ENCODE measurements around the gene PDE4B.
A peak's percentile ranks its signal among the peaks of the same experiment; 100 is the strongest.

The PDE4B gene

GRCh38 chr1:65792669-65793358 lies at the start of gene PDE4B:
TSS of gene PDE4B (plus strand) at chr1:65792895.
- DNase-seq (ENCODE audit: low spot score) = no peak

DNA sequence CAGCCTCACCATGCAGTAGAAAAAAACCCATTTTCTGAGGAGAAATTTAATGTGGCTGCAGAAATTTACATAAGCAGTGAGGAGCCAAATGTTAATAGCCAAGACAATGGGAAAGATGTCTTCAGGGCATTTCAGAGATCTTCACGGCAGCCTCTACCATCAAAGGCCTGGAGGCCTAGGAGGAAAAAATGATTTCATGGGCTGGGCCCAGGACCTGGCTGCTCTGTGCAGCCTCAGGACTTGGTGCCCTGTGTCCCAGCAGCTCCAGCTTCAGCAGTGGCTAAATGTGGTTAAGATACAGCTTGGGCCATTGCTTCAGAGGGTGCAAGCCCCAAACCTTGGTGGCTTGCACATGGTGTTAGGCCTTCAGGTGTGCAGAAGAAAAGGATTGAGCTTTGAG lies 48.0 kb upstream of the PDE4B start:
- DNase-seq (ENCODE audit: low spot score) = no peak

- no peak for DNase-seq (ENCODE audit: low spot score)
Measured at GRCh38 chr1:65751961-65752360, 40.7 kb upstream of the PDE4B start.

DNA sequence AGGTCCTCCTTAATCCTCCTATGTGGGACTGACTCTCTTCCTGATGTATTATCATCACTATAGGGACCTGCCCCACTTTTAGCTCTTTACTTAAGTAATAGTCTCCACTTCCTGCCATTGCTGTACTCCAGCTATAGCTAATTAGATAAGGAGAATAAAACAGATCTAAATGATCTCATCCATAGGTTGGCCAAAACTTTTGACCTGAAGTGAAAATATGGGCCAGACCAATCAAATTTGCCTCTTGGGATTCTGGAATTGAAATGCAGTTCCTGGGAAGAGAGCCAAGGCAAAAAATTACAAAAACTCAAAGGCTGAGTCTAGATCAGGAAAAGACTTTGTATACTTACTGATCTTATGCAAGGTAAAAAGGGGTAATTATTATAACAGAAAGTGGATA lies 36.1 kb upstream of the PDE4B start:
- DNase-seq (ENCODE audit: low spot score) = no peak

DNA sequence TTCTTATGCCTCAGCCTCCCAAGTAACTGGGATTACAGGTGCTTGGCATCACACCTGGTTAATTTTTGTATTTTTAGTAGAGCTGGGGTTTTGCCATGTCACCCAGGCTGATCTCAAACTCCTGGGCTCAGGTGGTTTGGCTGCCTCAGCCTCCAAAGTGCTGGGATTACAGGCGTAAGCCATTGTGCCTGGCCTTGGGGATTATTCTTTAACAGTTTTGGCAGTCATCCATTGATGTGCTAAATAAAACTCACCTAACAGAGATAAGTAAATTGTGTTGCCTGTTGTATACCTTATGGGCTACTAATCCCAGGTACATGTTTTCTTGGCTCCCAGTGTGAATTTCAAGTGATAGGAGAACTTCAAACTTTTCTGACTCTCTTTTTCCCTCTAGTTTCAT lies 35.2 kb upstream of the PDE4B start:
- DNase-seq (ENCODE audit: low spot score) = no peak

GRCh38 chr1:65758128-65758527 lies 34.6 kb upstream of the PDE4B start:
- DNase-seq (ENCODE audit: low spot score) = no peak

DNA sequence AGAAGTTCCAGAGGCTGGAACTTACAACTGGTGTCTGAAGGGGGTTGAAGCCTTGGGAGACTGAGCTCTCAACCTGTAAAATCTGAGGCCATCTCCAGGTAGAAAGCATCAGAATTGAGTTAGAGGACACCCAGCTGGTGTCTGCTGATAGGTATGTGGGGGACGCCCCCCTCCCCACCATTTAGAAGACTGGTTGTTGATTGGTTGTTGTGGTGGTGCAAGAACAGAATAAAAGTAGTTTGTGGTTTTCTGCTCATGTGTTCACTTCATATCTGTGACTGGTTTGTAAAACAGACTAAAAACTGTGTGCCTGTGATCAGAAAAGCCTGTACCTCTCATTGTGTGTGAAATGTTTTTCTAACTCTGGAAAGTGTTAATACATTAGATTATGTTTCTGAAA lies 33.2 kb upstream of the PDE4B start:
- DNase-seq (ENCODE audit: low spot score) = no peak

DNA sequence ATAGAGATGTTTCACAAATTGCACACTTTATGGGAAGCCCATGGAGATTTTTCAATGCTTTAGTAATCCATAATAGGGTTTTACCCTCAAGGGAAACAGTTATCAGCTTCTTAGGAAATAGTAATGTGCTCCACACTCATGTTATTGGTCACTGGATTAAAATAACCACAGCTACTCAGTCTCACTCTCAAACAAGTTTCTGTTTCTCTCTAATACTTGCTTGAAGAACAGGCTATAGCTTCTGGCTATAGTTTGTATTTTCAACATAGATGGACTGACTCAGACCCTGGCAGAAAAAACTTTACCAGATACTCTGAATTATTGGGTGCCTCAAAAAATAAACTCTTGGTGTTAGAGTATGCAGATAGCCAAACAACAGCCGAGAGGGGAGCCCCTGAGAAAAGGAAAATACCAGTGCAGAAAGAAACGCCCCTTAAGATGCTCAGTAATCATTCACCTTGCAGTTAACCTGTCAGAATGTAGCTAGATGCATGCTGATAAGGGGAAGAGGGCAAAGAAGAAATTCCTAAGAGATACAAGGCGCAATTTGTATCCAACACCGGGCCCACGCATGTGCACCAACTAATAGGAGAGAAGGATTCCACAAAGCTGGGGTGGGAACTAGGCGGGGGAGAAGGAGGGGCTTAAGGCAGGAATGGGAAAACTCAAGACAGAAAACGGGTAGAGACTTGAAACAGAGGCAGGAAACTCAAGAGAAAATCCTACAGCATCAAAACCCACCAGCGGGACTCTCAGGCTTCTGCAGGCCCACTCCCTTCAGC lies 30.4 kb upstream of the PDE4B start:
- DNase-seq (ENCODE audit: low spot score) = no peak

DNA sequence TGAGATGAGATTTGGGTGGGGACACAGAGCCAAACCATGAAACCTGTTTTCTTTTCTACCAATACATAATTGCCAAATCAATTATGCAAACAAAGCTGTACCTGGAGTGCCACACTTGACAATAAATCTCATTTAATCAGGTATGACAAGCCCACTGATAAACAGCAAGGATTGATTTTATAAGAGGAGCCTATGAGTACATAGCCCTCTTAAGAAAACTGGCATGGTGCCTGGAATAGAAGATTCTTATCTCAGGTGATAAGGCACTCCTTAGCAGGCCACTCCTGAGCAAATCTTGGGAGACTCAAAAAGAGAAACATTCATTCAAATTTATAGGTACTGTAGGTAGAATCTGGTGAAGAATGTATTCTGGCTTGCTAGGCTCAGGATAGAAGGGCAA lies 28.6 kb upstream of the PDE4B start:
- DNase-seq (ENCODE audit: low spot score) = no peak

- DNase-seq (ENCODE audit: low spot score) = no peak
Measured at GRCh38 chr1:65765631-65766030, 27.1 kb upstream of the PDE4B start.

GRCh38 chr1:65769636-65770035 lies 23.1 kb upstream of the PDE4B start:
- DNase-seq (ENCODE audit: low spot score) = no peak

GRCh38 chr1:65772607-65773006 lies 20.1 kb upstream of the PDE4B start:
- DNase-seq (ENCODE audit: low spot score) = peak; percentile 19

GRCh38 chr1:65773391-65774123 lies 19.1 kb upstream of the PDE4B start:
- DNase-seq (ENCODE audit: low spot score) = no peak

- DNase-seq (ENCODE audit: low spot score) = no peak
Measured at GRCh38 chr1:65788762-65789161, 3.9 kb upstream of the PDE4B start.

- no peak for DNase-seq (ENCODE audit: low spot score)
Measured at GRCh38 chr1:65791396-65791795, 1.3 kb upstream of the PDE4B start.

DNA sequence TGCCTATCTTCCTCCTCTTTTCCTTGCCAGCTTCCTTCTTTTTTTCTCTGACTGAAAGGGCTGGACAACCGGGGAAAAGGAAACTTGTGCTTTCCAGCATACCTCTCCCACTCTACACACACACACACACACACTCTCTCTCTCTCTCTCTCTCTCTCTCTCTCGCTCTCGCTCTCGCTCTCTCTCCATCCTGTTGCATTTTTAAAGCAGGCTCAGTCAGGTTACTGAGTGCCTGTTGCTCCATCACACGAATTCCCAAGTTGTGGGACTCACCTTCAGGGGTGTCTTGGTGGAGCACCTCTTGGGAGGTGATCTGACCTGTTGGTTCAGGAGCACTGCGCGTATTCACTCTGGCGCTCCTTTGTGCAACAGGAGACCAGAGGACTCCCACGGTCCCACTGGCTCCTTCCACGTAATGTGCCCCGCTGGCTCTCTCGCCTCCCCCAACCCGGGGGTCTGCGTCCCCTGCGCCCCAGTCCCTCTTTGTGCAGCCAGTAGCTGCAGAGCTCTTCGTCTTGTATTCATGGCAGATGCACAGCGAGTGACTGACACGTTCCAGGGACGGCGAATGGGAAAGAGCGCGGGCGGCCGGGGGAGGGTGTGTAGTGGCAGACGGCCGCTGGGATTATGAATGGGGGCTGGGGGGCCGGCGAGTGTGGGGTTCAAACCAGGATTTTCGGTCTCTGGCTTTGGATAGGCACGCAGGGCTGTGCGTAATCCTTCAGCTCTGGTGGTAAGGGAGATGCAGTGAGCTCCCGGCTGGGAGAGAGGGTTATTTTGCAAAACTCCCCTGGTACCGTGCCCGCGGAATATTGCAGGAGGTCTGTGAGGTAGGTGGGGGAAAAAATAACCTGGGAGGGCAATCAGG lies 660 bp upstream of the PDE4B start:
- DNase-seq (ENCODE audit: low spot score) = no peak

DNA sequence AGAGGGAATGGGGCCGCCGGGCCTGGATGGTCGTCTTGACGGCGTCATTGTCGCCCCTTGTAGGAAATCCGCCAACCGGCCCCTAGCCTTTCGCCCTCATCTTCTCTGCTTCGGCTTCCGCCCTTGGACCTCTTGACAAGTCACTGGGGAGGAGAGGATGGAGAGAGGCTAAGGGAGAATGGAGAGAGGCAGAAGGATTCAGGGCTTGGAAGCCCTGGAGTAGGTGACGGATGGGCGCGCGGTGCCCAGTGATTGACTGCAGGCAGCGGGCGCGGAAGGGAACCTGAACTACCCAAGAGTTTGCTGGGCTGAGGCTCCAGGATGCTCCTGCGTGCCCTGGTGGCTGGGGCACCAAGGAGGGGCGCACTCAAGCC lies 651 bp downstream of the PDE4B start:
- DNase-seq (ENCODE audit: low spot score) = no peak

- DNase-seq (ENCODE audit: low spot score) = no peak
Measured at GRCh38 chr1:65795311-65795710, 2.6 kb downstream of the PDE4B start.

- DNase-seq (ENCODE audit: low spot score) = no peak
Measured at GRCh38 chr1:65799601-65800000, 6.9 kb downstream of the PDE4B start.

GRCh38 chr1:65804584-65804983 lies 11.9 kb downstream of the PDE4B start:
- DNase-seq (ENCODE audit: low spot score) = no peak

DNA sequence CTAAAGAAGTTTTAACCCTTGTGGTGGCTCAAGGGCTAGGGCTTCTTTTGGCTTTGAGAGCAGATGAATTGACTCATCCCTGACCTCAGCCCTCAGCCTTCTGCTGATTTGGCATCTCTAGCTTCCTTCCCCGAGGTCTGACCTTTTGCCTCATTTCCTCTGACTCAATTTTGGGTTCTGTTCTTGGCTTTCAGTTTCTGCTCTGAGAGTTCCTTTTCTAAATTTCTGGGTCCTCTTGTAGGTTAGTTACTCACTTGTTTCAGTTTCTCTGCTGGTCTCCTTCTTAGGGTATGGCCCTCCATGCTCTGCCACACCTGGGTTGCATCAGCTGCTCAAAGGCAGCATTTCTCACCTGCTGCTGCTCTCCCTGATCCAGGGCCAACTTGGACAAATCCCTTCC lies 19.4 kb downstream of the PDE4B start:
- DNase-seq (ENCODE audit: low spot score) = peak; percentile 94

DNA sequence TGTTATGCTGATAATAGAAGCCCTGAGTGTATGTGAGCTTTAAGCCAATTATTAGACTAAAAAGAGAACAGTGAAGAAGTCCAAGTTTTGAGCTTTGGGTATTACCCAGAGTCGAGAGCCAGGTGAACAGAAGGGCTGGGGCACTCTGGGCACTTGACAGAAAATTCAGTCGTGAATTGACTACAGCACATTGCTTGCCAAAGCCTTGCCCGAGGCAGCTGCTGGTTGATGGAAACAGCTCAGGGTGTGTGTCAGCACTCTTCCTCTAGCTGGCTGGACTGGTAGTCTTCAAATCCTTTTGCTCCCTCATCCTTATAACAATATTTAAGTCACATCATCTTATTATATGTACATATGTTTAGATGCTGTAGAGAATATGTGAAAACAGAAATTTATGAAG lies 21.3 kb downstream of the PDE4B start:
- peak; percentile 27 for DNase-seq (ENCODE audit: low spot score)

Data from activated CD4-positive, alpha-beta T cell treated with anti-CD3 and anti-CD28 coated beads, Interleukin-2, Interleukin-4, amounts not matched to agents 100 ng/mL and 50 ng/mL, durations not matched to agents 16 hours and 8 hours (primary cell).